HepG2 (cell line): ENCODE results near the gene STXBP2. TPM values are rescaled to one million over a fixed set of nuclear protein-coding genes. Genes with fewer than 3 reads are reported as not detected.

Experiments
- CENPX ChIP-seq: sonication (generic); formaldehyde crosslinking; IDR thresholded peaks from 2 replicates; pipeline ENCODE4 v1.9.0; 2021; ENCODE audit warnings: mild to moderate bottlenecking, missing genetic modification reagents, moderate library complexity
- EZH2 ChIP-seq: conservative IDR thresholded peaks from 2 replicates; pipeline ENCODE4 v1.6.1; 2012; ENCODE audit warnings: mild to moderate bottlenecking, low read depth, low read length, moderate library complexity
- MIXL1 ChIP-seq: IDR thresholded peaks from 2 replicates; pipeline ENCODE4 v1.6.1; 2016
- RARG ChIP-seq: sonication (generic); formaldehyde crosslinking; IDR thresholded peaks from 2 replicates; pipeline ENCODE4 v1.4.0; 2020; ENCODE audit warnings: low read depth, mild to moderate bottlenecking, missing genetic modification reagents
- REXO4 ChIP-seq: sonication (generic); formaldehyde crosslinking; IDR thresholded peaks from 2 replicates; pipeline ENCODE4 v1.8.0; 2022; ENCODE audit warnings: missing genetic modification reagents, mild to moderate bottlenecking, borderline replicate concordance
- ZFP36 ChIP-seq: fragments of 150-350 bp; IDR thresholded peaks from 2 replicates; pipeline ENCODE4 v1.6.1; 2018; ENCODE audit warnings: borderline replicate concordance, low read length, low read depth; ENCODE audit not compliant: partially characterized antibody
- ZNF432 ChIP-seq: sonication (generic); formaldehyde crosslinking; IDR thresholded peaks from 2 replicates; pipeline ENCODE4 v1.5.0; 2020; ENCODE audit warnings: missing genetic modification reagents, mild to moderate bottlenecking, borderline replicate concordance
- ZNF549 ChIP-seq: sonication (generic); formaldehyde crosslinking; IDR thresholded peaks from 2 replicates; pipeline ENCODE4 v1.5.0; 2020; ENCODE audit warnings: missing genetic modification reagents
- polyA plus RNA-seq, 8 experiments: library from polyadenylated mRNA; depleted of rRNA in 3 of 8; stranded (reverse) in 7 of 8; unstranded in 1 of 8; fragments of >200 nt; fragmentation: Illumina TruSeq in 4 of 8; extraction: Trizol in 4 of 8; gene quantifications; 2 replicates each; pipeline versions ENCODE4 v1.2.1 to v1.2.3, GENCODE V29; 2011 to 2016; ENCODE audit warnings: low read depth in 4 of 8, missing spikeins in 1 of 8, mixed read lengths in 1 of 8; ENCODE audit not compliant: insufficient read depth in 1 of 8
- total RNA-seq, 5 experiments: library from RNA; depleted of rRNA; stranded (reverse); fragments of >200 nt; fragmentation: Illumina TruSeq; extraction: Trizol; gene quantifications; 2 replicates each; pipeline ENCODE4 v1.2.3, GENCODE V29; 2016; ENCODE audit warnings: low read depth in 1 of 5
- TF ChIP-seq, protein P1 (sequence below): sonication (generic); formaldehyde crosslinking; conservative IDR thresholded peaks from 2 replicates; pipeline ENCODE4 v1.8.0; 2022; ENCODE audit warnings: low read depth, missing genetic modification reagents
- TF ChIP-seq, protein P2 (sequence below): sonication (generic); formaldehyde crosslinking; IDR thresholded peaks from 2 replicates; pipeline ENCODE4 v1.5.1; 2020; ENCODE audit warnings: missing genetic modification reagents, mild to moderate bottlenecking, borderline replicate concordance
- TF ChIP-seq, protein P3 (sequence below): IDR thresholded peaks from 2 replicates; pipeline ENCODE4 v1.6.1; 2016
- TF ChIP-seq, protein P4 (sequence below): sonication (generic); formaldehyde crosslinking; IDR thresholded peaks from 2 replicates; pipeline ENCODE4 v1.4.0; 2020; ENCODE audit warnings: mild to moderate bottlenecking, missing genetic modification reagents
- TF ChIP-seq, protein P5 (sequence below), 2 experiments: sonication (generic) in 1 of 2; formaldehyde crosslinking in 1 of 2; IDR thresholded peaks; 2 replicates each; pipeline versions ENCODE4 v1.4.0 to v1.6.1; 2016 to 2020; ENCODE audit warnings: borderline replicate concordance in 1 of 2, low read depth in 1 of 2, mild to moderate bottlenecking in 1 of 2, missing genetic modification reagents in 1 of 2
- TF ChIP-seq, protein P6 (sequence below): sonication (generic); formaldehyde crosslinking; IDR thresholded peaks from 2 replicates; pipeline ENCODE4 v1.8.0; 2022; ENCODE audit warnings: mild to moderate bottlenecking, missing genetic modification reagents, moderate library complexity
- TF ChIP-seq, protein P7 (sequence below): sonication (generic); formaldehyde crosslinking; IDR thresholded peaks from 2 replicates; pipeline ENCODE4 v1.4.0; 2020; ENCODE audit warnings: missing genetic modification reagents

Gene STXBP2
- total and polyA plus RNA-seq, 2 of the 13 experiments (the other 11 are each of a cell fraction or from before 2014, with no cell fraction given): 22.8 to 40.1 TPM

DNA sequence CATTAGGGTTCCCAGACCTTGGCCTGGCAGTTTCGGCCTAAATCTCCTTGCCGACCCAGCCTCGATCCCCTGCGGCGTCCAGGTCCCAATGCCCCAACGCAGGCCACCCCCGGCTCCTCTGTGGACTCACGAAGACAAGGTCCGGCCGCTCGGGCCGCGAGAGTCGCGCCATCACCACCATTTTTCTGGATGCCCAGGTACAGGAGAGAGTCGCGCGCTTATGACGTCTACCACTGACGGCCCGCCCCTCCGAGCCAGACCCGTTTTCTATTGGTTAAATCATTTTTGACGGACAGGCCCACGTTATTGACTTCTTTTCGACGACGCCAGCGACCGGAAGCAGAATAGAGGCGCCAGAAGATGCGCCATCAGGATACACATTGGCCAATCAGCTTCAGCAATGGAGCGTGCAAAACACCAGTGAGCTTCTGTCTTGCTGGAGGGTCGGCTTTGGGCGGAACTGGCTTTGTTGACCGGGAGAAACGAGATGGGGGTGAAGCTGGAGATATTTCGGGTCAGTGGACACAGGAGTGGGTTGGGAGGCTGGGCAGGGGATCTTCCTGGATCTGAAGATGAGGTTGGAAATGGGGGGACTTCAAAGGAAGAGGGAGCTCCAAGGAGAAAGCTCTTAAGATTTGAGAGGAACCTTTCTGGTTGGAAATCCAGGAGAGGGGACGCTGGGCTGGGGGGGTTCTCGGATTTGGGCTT lies 7.4 kb upstream of the STXBP2 start, which contains the start of the genes PET100 and XAB2 (continued):
- TF ChIP-seq MIXL1 (CRISPR knock-in tag) (no peak), CENPX (CRISPR knock-in tag) (no peak), REXO4 (no peak), EZH2 (no peak), ZNF432 (CRISPR knock-in tag) (no peak), ZNF549 (CRISPR knock-in tag) (no peak), RARG (no peak), ZFP36 (no peak)
- TF ChIP-seq, protein P1, sequence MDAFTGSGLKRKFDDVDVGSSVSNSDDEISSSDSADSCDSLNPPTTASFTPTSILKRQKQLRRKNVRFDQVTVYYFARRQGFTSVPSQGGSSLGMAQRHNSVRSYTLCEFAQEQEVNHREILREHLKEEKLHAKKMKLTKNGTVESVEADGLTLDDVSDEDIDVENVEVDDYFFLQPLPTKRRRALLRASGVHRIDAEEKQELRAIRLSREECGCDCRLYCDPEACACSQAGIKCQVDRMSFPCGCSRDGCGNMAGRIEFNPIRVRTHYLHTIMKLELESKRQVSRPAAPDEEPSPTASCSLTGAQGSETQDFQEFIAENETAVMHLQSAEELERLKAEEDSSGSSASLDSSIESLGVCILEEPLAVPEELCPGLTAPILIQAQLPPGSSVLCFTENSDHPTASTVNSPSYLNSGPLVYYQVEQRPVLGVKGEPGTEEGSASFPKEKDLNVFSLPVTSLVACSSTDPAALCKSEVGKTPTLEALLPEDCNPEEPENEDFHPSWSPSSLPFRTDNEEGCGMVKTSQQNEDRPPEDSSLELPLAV: no peak
- TF ChIP-seq, protein P2, sequence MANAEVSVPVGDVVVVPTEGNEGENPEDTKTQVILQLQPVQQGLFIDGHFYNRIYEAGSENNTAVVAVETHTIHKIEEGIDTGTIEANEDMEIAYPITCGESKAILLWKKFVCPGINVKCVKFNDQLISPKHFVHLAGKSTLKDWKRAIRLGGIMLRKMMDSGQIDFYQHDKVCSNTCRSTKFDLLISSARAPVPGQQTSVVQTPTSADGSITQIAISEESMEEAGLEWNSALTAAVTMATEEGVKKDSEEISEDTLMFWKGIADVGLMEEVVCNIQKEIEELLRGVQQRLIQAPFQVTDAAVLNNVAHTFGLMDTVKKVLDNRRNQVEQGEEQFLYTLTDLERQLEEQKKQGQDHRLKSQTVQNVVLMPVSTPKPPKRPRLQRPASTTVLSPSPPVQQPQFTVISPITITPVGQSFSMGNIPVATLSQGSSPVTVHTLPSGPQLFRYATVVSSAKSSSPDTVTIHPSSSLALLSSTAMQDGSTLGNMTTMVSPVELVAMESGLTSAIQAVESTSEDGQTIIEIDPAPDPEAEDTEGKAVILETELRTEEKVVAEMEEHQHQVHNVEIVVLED (CRISPR knock-in tag): peak; percentile 90
- TF ChIP-seq, protein P3, sequence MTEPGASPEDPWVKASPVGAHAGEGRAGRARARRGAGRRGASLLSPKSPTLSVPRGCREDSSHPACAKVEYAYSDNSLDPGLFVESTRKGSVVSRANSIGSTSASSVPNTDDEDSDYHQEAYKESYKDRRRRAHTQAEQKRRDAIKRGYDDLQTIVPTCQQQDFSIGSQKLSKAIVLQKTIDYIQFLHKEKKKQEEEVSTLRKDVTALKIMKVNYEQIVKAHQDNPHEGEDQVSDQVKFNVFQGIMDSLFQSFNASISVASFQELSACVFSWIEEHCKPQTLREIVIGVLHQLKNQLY (CRISPR knock-in tag): no peak
- TF ChIP-seq, protein P4, sequence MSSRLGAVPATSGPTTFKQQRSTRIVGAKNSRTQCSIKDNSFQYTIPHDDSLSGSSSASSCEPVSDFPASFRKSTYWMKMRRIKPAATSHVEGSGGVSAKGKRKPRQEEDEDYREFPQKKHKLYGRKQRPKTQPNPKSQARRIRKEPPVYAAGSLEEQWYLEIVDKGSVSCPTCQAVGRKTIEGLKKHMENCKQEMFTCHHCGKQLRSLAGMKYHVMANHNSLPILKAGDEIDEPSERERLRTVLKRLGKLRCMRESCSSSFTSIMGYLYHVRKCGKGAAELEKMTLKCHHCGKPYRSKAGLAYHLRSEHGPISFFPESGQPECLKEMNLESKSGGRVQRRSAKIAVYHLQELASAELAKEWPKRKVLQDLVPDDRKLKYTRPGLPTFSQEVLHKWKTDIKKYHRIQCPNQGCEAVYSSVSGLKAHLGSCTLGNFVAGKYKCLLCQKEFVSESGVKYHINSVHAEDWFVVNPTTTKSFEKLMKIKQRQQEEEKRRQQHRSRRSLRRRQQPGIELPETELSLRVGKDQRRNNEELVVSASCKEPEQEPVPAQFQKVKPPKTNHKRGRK (CRISPR knock-in tag): no peak
- TF ChIP-seq, protein P5, sequence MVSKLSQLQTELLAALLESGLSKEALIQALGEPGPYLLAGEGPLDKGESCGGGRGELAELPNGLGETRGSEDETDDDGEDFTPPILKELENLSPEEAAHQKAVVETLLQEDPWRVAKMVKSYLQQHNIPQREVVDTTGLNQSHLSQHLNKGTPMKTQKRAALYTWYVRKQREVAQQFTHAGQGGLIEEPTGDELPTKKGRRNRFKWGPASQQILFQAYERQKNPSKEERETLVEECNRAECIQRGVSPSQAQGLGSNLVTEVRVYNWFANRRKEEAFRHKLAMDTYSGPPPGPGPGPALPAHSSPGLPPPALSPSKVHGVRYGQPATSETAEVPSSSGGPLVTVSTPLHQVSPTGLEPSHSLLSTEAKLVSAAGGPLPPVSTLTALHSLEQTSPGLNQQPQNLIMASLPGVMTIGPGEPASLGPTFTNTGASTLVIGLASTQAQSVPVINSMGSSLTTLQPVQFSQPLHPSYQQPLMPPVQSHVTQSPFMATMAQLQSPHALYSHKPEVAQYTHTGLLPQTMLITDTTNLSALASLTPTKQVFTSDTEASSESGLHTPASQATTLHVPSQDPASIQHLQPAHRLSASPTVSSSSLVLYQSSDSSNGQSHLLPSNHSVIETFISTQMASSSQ (IDR thresholded peaks at IDR 0.05; ENCODE audit: low read depth): no peak
- TF ChIP-seq, protein P5 (CRISPR knock-in tag; IDR thresholded peaks at IDR 0.05; ENCODE audit: borderline replicate concordance): no peak
- TF ChIP-seq, protein P6, sequence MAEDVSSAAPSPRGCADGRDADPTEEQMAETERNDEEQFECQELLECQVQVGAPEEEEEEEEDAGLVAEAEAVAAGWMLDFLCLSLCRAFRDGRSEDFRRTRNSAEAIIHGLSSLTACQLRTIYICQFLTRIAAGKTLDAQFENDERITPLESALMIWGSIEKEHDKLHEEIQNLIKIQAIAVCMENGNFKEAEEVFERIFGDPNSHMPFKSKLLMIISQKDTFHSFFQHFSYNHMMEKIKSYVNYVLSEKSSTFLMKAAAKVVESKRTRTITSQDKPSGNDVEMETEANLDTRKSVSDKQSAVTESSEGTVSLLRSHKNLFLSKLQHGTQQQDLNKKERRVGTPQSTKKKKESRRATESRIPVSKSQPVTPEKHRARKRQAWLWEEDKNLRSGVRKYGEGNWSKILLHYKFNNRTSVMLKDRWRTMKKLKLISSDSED (CRISPR knock-in tag): no peak
- TF ChIP-seq, protein P7, sequence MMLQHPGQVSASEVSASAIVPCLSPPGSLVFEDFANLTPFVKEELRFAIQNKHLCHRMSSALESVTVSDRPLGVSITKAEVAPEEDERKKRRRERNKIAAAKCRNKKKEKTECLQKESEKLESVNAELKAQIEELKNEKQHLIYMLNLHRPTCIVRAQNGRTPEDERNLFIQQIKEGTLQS: no peak
